AG09319 (cell line): Measurements from ENCODE around the gene CYP2S1.
"Not testable (repeated sequence)": the region's sequence is repeated elsewhere in the genome, so short reads cannot be mapped to it uniquely, and the experiment has no call there.

Experiments
- DNase-seq: peaks from one replicate; pipeline ENCODE4 v3.0.0-alpha.2; 2010; ENCODE audit warnings: low read depth; ENCODE audit errors: extremely low read depth
- TF ChIP-seq, protein P1 (sequence below): IDR thresholded peaks from 2 replicates; pipeline ENCODE4 v1.5.1; 2011; ENCODE audit warnings: low read depth, mild to moderate bottlenecking, inconsistent platforms, low read length, moderate library complexity

Gene CYP2S1, protein sequence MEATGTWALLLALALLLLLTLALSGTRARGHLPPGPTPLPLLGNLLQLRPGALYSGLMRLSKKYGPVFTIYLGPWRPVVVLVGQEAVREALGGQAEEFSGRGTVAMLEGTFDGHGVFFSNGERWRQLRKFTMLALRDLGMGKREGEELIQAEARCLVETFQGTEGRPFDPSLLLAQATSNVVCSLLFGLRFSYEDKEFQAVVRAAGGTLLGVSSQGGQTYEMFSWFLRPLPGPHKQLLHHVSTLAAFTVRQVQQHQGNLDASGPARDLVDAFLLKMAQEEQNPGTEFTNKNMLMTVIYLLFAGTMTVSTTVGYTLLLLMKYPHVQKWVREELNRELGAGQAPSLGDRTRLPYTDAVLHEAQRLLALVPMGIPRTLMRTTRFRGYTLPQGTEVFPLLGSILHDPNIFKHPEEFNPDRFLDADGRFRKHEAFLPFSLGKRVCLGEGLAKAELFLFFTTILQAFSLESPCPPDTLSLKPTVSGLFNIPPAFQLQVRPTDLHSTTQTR

DNA sequence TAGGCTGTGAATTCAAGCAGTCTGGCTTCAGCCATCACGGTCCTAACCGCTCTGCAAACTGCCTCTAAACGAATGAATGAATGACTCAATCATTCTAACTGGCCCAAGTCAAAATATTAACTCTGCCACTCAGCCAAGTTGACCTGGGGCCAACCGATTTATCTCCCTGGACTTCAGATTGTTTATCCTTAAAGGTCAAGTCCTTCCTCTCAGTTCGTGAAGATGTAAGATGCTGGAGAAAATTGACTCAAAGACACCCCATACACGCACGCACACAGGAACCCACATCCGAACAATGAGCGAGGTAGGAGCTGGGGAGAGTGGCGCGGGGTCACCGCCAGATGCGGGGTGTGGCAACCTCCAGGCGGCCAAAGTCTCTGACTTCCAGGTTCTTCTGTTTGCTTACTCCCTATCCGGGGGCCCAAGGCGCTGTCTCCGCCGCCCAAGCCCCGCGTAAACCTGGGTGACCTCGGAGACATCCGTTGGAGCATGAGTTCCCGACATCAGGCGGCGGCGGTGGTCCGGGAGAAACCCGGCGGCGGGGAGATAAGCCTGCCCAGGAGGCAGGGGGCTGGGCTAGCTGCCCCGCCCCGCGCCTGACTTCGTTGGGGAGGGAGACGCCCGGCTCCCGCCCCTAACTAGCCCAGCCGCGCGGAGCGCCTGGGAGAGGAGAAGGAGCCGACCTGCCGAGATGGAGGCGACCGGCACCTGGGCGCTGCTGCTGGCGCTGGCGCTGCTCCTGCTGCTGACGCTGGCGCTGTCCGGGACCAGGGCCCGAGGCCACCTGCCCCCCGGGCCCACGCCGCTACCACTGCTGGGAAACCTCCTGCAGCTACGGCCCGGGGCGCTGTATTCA, at the start of gene CYP2S1:
TSS of gene CYP2S1 (plus strand) at position 646 of the 856 bp plus-strand sequence. CDS start at position 692, 46 bp downstream.
- TF ChIP-seq, protein P1, sequence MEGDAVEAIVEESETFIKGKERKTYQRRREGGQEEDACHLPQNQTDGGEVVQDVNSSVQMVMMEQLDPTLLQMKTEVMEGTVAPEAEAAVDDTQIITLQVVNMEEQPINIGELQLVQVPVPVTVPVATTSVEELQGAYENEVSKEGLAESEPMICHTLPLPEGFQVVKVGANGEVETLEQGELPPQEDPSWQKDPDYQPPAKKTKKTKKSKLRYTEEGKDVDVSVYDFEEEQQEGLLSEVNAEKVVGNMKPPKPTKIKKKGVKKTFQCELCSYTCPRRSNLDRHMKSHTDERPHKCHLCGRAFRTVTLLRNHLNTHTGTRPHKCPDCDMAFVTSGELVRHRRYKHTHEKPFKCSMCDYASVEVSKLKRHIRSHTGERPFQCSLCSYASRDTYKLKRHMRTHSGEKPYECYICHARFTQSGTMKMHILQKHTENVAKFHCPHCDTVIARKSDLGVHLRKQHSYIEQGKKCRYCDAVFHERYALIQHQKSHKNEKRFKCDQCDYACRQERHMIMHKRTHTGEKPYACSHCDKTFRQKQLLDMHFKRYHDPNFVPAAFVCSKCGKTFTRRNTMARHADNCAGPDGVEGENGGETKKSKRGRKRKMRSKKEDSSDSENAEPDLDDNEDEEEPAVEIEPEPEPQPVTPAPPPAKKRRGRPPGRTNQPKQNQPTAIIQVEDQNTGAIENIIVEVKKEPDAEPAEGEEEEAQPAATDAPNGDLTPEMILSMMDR, result no peak
- no peak for DNase-seq

- TF ChIP-seq, protein P1, result peak; percentile 84
- DNase-seq, result peak; percentile 58
Measured at GRCh38 chr19:41144403-41144802, 48.6 kb upstream of the CYP2S1 start.

DNA sequence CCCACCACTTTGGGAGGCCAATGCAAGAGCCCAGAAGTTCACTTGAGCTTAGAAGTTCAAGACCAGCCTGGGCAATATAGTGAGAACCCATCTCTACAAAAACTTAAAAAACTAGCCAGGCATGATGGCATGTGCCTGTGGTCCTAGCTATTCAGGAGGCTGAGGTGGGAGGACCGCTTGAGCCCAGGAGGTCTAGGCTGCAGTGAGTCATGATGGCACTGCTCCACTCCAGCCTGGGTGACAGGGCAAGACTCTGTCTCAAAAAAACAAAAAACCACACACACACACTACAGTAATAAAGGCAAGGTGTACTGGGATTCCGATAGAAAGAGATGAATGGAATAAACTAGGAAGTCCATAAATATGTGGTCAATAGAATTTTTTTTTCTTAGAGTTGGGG, 43.2 kb upstream of the CYP2S1 start:
- TF ChIP-seq, protein P1, result no peak
- no peak for DNase-seq

DNA sequence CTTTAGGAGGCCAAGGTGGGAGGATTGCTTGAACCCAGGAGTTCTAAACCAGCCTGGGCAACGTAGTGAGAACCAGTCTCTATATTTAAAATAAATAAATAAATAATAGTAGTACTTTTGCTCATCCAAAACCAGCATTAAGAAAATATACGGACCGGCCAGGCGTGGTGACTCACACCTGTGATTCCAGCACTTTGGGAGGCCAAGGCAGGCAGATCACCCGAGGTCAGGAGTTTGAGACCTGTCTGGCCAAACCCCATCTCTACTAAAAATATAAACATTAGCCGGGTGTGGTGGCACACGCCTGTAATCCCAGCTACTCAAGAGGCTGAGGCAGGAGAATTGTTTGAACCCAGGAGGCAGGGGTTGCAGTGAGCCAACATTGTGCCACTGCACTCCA, 42.0 kb upstream of the CYP2S1 start:
- not testable (repeated sequence) for DNase-seq

DNA sequence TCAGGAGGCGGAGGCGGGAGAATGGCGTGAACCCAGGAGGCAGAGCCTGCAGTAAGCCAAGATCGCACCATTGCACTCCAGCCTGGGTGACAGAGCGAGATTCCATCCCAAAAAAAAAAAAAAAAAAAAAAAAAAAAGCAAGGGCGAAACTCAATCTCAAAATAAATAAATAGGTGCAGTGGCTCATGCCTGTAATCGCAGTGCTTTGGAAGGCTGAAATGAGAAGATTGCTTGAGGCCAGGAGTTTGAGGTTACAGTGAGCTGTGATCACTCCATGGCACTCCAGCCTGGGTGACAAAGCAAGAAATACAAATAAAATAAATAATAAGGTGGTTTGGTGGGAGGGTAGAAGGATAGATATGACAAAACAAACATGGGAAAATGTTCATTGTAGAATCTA, 39.0 kb upstream of the CYP2S1 start:
- no peak for DNase-seq
- TF ChIP-seq, protein P1, result no peak

DNA sequence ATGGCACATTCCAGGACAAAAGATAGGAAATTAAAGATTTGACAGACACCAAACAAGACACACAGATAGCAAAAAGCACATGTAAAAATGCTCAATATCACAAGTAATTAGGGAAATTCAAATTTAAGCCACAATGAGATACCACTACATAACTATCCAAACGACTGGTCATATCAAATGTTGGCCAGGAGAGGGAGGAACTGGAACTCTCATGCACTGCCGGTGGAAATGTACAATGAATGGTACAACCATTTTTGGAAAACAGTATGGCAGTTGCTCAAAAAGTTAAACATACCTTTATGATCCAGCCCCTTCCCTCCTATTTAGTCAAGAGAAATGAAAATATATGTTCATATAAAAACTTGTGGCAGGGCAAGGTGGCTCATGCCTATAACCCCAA, 36.8 kb upstream of the CYP2S1 start:
- no peak for DNase-seq
- TF ChIP-seq, protein P1, result no peak; the same call in none of the 2 replicates

GRCh38 chr19:41159881-41160280, 33.1 kb upstream of the CYP2S1 start:
- TF ChIP-seq, protein P1, result no peak

More at GRCh38 chr19:41159881-41160280, 33.1 kb upstream of the CYP2S1 start:
- DNase-seq, result no peak
